HG03558 (cell line): Measurements from ENCODE around the gene OR4M1.
"Not testable (repeated sequence)": the region's sequence is repeated elsewhere in the genome, so short reads cannot be mapped to it uniquely, and the experiment has no call there.

Experiments used
- ATAC-seq: cut with Tn5 transposase; IDR thresholded peaks from one replicate; pipeline ENCODE4 v1.9.1; 2021; ENCODE audit warnings: moderate number of reproducible peaks; ENCODE audit not compliant: unreplicated experiment; ENCODE audit errors: extremely low read depth

The OR4M1 gene

GRCh38 chr14:19819879-19820278, 46.6 kb downstream of the OR4M1 start:
- ATAC-seq: not testable (repeated sequence)

GRCh38 chr14:19821016-19821415, 47.7 kb downstream of the OR4M1 start:
- not testable (repeated sequence) for ATAC-seq

GRCh38 chr14:19823178-19823577, 49.9 kb downstream of the OR4M1 start:
- no peak for ATAC-seq

- ATAC-seq: no peak
Measured at GRCh38 chr14:19823765-19824164, 50.5 kb downstream of the OR4M1 start.

GRCh38 chr14:19827626-19828244, 54.4 kb downstream of the OR4M1 start:
- ATAC-seq: not testable (repeated sequence)

- ATAC-seq: no peak
Measured at GRCh38 chr14:19828314-19828713, 55.0 kb downstream of the OR4M1 start.
